Panc1 (cell line): ENCODE data around the gene FAM117A. TPM values are rescaled to one million over a fixed set of nuclear protein-coding genes. Genes with fewer than 3 reads are reported as not detected.

ENCODE experiments used
- ATAC-seq: fragments of 200-7000 bp; cut with Tn5 transposase; 2 replicates; pipeline ENCODE4 v1.9.1; 2020; ENCODE audit warnings: mild to moderate bottlenecking, moderate library complexity
- BruUV-seq: library from RNA; stranded (reverse); fragments of 400-500 nt; replicated peaks from 2 replicates; lab custom pipeline; 2021; lab: Mats Ljungman, UMichigan
- CTCF ChIA-PET: fragments of 300-600 bp; sonication (Branson Sonifier 250); formaldehyde crosslinking; loops from one replicate; lab custom pipeline; 2022; ENCODE audit warnings: antibody characterized with exemption; lab: Charles Lee
- POLR2A ChIA-PET: fragments of 300-600 bp; sonication (Branson Sonifier 250); formaldehyde crosslinking; loops from one replicate; lab custom pipeline; 2022; ENCODE audit warnings: antibody characterized with exemption; lab: Charles Lee
- DNase-seq: peaks from one replicate; pipeline ENCODE4 v3.0.0-alpha.2; 2010; ENCODE audit warnings: low read depth, low spot score
- H3K27ac ChIP-seq: 2 replicates; pipeline ENCODE4 v1.5.1; 2011; ENCODE audit warnings: mild to moderate bottlenecking, low read length, inconsistent platforms
- H3K27me3 ChIP-seq: fragments of 200-500 bp; sonication (Bioruptor generic); 2 replicates; pipeline ENCODE4 v1.6.0; 2014; ENCODE audit warnings: low read length, inconsistent platforms; ENCODE audit not compliant: control insufficient read depth, insufficient read depth
- H3K36me3 ChIP-seq: fragments of 200-500 bp; sonication (Bioruptor generic); 2 replicates; pipeline ENCODE4 v1.5.1; 2014; ENCODE audit warnings: inconsistent platforms, mild to moderate bottlenecking, low read length, moderate library complexity; ENCODE audit not compliant: control insufficient read depth, insufficient read depth
- H3K4me1 ChIP-seq: 2 replicates; pipeline ENCODE4 v1.5.1; 2011; ENCODE audit warnings: inconsistent platforms, mild to moderate bottlenecking, low read length, moderate library complexity; ENCODE audit not compliant: control insufficient read depth, insufficient read depth
- H3K4me3 ChIP-seq, 2 experiments: 2 replicates each; pipeline ENCODE4 v1.5.1; 2011 to 2012; ENCODE audit warnings: low read depth in 2 of 2, low read length in 2 of 2, mild to moderate bottlenecking in 2 of 2, inconsistent platforms in 1 of 2, moderate library complexity in 1 of 2
- H3K9me3 ChIP-seq: fragments of 200-500 bp; sonication (Bioruptor generic); 2 replicates; pipeline ENCODE4 v1.5.1; 2014; ENCODE audit warnings: low read depth, mild to moderate bottlenecking, inconsistent platforms, low read length, moderate library complexity; ENCODE audit not compliant: control insufficient read depth, insufficient read depth
- POLR2AphosphoS5 ChIP-seq: IDR thresholded peaks from 2 replicates; pipeline ENCODE4 v1.6.1; 2012; ENCODE audit warnings: mild to moderate bottlenecking, low read depth, low read length, moderate library complexity
- SIN3A ChIP-seq: IDR thresholded peaks from 2 replicates; pipeline ENCODE4 v1.6.1; 2012; ENCODE audit warnings: low read depth, mild to moderate bottlenecking, low read length, moderate library complexity, borderline replicate concordance; ENCODE audit not compliant: insufficient read depth
- TCF7L2 ChIP-seq: IDR thresholded peaks from 2 replicates; pipeline ENCODE4 v1.6.1; 2011; ENCODE audit warnings: mild to moderate bottlenecking, low read depth, low read length, inconsistent platforms
- in situ Hi-C: cut with HindIII; loops from 2 replicates; pipeline ENCODE4 v1.10.0; 2016; ENCODE audit warnings: low sequenced_read_pairs, low pct_unique_long_range_greater_than_20kb
- intact Hi-C: fragments of 100-400 bp; cut with micrococcal nuclease; formaldehyde crosslinking; loops from one replicate; pipeline ENCODE4 v1.10.0; 2022; ENCODE audit not compliant: unreplicated experiment
- total RNA-seq: library from RNA; stranded (reverse); gene quantifications from one replicate; pipeline ENCODE4 v1.2.1, GENCODE V29; 2021; ENCODE audit not compliant: unreplicated experiment
- TF ChIP-seq, protein P1 (sequence below): fragments of 450-650 bp; IDR thresholded peaks from 2 replicates; pipeline ENCODE4 v1.5.1; 2017; ENCODE audit warnings: mild to moderate bottlenecking
- TF ChIP-seq, protein P2 (sequence below), 2 experiments: IDR thresholded peaks; 2 replicates each; pipeline ENCODE4 v1.6.1; 2011 to 2012; ENCODE audit warnings: low read depth in 2 of 2, control low read depth in 1 of 2, low read length in 1 of 2, mild to moderate bottlenecking in 1 of 2, moderate library complexity in 1 of 2; ENCODE audit not compliant: insufficient read depth in 1 of 2

Gene FAM117A
- total RNA-seq, 1 experiment from 2014 or later, result 8.0 TPM

DNA sequence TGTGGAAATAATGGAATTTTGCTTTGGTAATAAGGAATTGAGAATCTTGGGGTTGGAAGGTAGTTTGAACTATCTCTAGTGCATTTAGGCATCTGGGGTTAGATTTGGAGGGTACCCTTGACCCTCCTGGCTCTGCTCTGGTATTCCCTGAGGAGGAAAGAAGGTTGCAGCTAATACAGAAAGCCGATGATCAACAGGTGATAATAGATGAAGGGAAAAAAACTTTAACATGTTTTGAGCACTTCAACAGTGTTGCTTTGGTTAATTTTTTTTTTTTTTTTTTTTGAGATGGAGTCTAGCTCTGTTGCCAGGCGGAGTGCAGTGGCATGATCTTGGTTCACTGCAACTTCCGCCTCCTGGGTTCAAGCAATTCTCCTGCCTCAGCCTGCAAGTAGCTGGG is 29.4 kb upstream of the FAM117A start:
- Histone ChIP-seq H3K4me1 (peaks cover 12% of the 10 kb centered on the region), H3K4me3 (no peak overlapping the region), H3K36me3 (peaks cover 39% of the 10 kb centered on the region), H3K27me3 (no peaks in the 10 kb centered on the region), H3K27ac (no peak overlapping the region), H3K9me3 (no peaks in the 10 kb centered on the region)
- POLR2A ChIA-PET, result no interaction called here
- CTCF ChIA-PET, result no interaction called here
- no TSS peak for BruUV-seq
- DNase-seq (no peak), ATAC-seq (no peak)
- in situ Hi-C loops (no loop called here), intact Hi-C loops (no loop called here)
- TF ChIP-seq TCF7L2 (no peak), SIN3A (no peak), POLR2AphosphoS5 (no peak)
- TF ChIP-seq, protein P1, sequence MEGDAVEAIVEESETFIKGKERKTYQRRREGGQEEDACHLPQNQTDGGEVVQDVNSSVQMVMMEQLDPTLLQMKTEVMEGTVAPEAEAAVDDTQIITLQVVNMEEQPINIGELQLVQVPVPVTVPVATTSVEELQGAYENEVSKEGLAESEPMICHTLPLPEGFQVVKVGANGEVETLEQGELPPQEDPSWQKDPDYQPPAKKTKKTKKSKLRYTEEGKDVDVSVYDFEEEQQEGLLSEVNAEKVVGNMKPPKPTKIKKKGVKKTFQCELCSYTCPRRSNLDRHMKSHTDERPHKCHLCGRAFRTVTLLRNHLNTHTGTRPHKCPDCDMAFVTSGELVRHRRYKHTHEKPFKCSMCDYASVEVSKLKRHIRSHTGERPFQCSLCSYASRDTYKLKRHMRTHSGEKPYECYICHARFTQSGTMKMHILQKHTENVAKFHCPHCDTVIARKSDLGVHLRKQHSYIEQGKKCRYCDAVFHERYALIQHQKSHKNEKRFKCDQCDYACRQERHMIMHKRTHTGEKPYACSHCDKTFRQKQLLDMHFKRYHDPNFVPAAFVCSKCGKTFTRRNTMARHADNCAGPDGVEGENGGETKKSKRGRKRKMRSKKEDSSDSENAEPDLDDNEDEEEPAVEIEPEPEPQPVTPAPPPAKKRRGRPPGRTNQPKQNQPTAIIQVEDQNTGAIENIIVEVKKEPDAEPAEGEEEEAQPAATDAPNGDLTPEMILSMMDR, result no peak
- TF ChIP-seq, protein P2, sequence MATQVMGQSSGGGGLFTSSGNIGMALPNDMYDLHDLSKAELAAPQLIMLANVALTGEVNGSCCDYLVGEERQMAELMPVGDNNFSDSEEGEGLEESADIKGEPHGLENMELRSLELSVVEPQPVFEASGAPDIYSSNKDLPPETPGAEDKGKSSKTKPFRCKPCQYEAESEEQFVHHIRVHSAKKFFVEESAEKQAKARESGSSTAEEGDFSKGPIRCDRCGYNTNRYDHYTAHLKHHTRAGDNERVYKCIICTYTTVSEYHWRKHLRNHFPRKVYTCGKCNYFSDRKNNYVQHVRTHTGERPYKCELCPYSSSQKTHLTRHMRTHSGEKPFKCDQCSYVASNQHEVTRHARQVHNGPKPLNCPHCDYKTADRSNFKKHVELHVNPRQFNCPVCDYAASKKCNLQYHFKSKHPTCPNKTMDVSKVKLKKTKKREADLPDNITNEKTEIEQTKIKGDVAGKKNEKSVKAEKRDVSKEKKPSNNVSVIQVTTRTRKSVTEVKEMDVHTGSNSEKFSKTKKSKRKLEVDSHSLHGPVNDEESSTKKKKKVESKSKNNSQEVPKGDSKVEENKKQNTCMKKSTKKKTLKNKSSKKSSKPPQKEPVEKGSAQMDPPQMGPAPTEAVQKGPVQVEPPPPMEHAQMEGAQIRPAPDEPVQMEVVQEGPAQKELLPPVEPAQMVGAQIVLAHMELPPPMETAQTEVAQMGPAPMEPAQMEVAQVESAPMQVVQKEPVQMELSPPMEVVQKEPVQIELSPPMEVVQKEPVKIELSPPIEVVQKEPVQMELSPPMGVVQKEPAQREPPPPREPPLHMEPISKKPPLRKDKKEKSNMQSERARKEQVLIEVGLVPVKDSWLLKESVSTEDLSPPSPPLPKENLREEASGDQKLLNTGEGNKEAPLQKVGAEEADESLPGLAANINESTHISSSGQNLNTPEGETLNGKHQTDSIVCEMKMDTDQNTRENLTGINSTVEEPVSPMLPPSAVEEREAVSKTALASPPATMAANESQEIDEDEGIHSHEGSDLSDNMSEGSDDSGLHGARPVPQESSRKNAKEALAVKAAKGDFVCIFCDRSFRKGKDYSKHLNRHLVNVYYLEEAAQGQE (IDR thresholded peaks at IDR 0.05; ENCODE audit: insufficient read depth in 1 of 2, low read depth in 2 of 2, low read length in 1 of 2), result no peak

DNA sequence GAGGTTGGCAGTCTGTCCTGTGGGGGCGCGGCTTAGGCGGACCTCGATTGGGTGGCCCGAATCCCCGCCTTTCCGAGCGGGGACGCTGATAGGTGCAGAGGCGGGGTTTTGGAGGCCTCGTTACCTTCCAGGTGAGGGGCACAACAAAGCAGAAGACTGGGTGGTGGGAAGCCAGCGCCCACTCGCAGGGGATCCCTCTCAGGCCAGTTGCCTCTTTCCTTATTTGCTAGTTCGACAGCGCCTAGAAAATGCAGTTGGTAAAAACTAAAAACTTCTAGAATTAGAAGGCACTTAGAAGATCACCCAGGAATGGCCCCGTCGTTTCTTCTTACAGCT is 25.3 kb upstream of the FAM117A start:
- no peaks in the 10 kb centered on the region for H3K9me3 ChIP-seq
- ChIA-PET POLR2A (interaction anchor here (0.5 kb wide), 1 partner anchor 155 kb away, joined by 3 read pairs; no protein-coding TSS in a partner anchor), CTCF (interaction anchor here (0.6 kb wide), 1 partner anchor 16 kb away, joined by 3 read pairs; no protein-coding TSS in a partner anchor)
- BruUV-seq, result no TSS peak
- H3K27ac ChIP-seq, result 0 out of 2 replicates have a peak overlapping the region, but pooled peaks have one; percentile 2
- H3K4me3 ChIP-seq, result peak overlapping the region; percentile 78 to 92
- peaks cover 18% of the 10 kb centered on the region for H3K36me3 ChIP-seq
- no peak for ATAC-seq
- in situ Hi-C loops (no loop called here), intact Hi-C loops (no loop called here)
- TF ChIP-seq SIN3A (0 out of 2 replicates have a peak, but pooled peaks have one; percentile 12), POLR2AphosphoS5 (no peak)
- TF ChIP-seq, protein P1, result no peak
- TF ChIP-seq, protein P2 (IDR thresholded peaks at IDR 0.05; ENCODE audit: insufficient read depth in 1 of 2, low read depth in 2 of 2, low read length in 1 of 2), result no peak
- DNase-seq, result no peak
- H3K27me3 ChIP-seq, result no peaks in the 10 kb centered on the region
- H3K4me1 ChIP-seq, result peaks cover 18% of the 10 kb centered on the region
